CD4-positive, CD25-positive, alpha-beta regulatory T cell (primary cell): Measurements from ENCODE around the gene PCDH15. TPM values are rescaled to one million over a fixed set of nuclear protein-coding genes. Genes with fewer than 3 reads are reported as not detected.

Experiments used
- ATAC-seq, 2 donors: fragments of 150-1000 bp; cut with Tn5 transposase; one replicate each; pipeline ENCODE4 v1.10.0; 2021; ENCODE audit warnings: low read depth in 2 of 2, moderate number of reproducible peaks in 2 of 2, moderate library complexity in 1 of 2
- DNase-seq, 3 donors: peaks; one replicate each; pipeline versions ENCODE4 v3.0.0 to v3.0.0-alpha.2; 2012 to 2022; ENCODE audit warnings: mixed read lengths in 1 of 3
- H3K27ac ChIP-seq: one replicate; pipeline ENCODE4 v1.7.0; 2013; ENCODE audit warnings: mild to moderate bottlenecking, low read length; ENCODE audit not compliant: insufficient read depth, poor library complexity, severe bottlenecking
- H3K27me3 ChIP-seq: one replicate; pipeline ENCODE4 v1.7.0; 2013; ENCODE audit warnings: low read length; ENCODE audit not compliant: control insufficient read depth, insufficient read depth
- H3K36me3 ChIP-seq: one replicate; pipeline ENCODE4 v1.7.0; 2013; ENCODE audit warnings: mild to moderate bottlenecking, low read length, moderate library complexity; ENCODE audit not compliant: control insufficient read depth, insufficient read depth
- H3K4me1 ChIP-seq: 2 replicates; pipeline ENCODE4 v1.7.0; 2013; ENCODE audit warnings: mild to moderate bottlenecking, low read length; ENCODE audit not compliant: insufficient read depth, control insufficient read depth, poor library complexity, severe bottlenecking
- H3K4me3 ChIP-seq: one replicate; pipeline ENCODE4 v1.7.0; 2013; ENCODE audit warnings: low read depth, mild to moderate bottlenecking, low read length, moderate library complexity
- H3K9me3 ChIP-seq, 2 experiments: 1 replicate in 1 of 2; 2 replicates in 1 of 2; pipeline ENCODE4 v1.7.0; 2013; ENCODE audit warnings: low read length in 2 of 2, mild to moderate bottlenecking in 1 of 2, moderate library complexity in 1 of 2; ENCODE audit not compliant: control insufficient read depth in 2 of 2
- H3K27ac Mint-ChIP-seq, 3 donors: one replicate each; pipeline ENCODE4 v1.8.0; 2020 to 2022; ENCODE audit warnings: mild to moderate bottlenecking in 3 of 3, mixed read lengths in 3 of 3, moderate library complexity in 2 of 3
- H3K27me3 Mint-ChIP-seq: one replicate; pipeline ENCODE4 v1.8.0; 2022; ENCODE audit warnings: mild to moderate bottlenecking, mixed read lengths
- H3K36me3 Mint-ChIP-seq: one replicate; pipeline ENCODE4 v1.8.0; 2020; ENCODE audit warnings: mixed read lengths
- H3K4me1 Mint-ChIP-seq, 4 donors: one replicate each; pipeline ENCODE4 v1.8.0; 2020 to 2022; ENCODE audit warnings: mixed read lengths in 4 of 4, mild to moderate bottlenecking in 1 of 4
- H3K4me3 Mint-ChIP-seq, 4 donors: one replicate each; pipeline ENCODE4 v1.8.0; 2020 to 2022; ENCODE audit warnings: mild to moderate bottlenecking in 4 of 4, mixed read lengths in 4 of 4, moderate library complexity in 3 of 4
- H3K9me3 Mint-ChIP-seq, 7 donors: one replicate each; pipeline ENCODE4 v1.8.0; 2020 to 2022; ENCODE audit warnings: mixed read lengths in 7 of 7, mild to moderate bottlenecking in 3 of 7, moderate library complexity in 2 of 7
- polyA plus RNA-seq, 4 donors: library from polyadenylated mRNA; unstranded; fragments of 300-500 nt; fragmentation: Illumina TruSeq; gene quantifications; one replicate each; pipeline ENCODE4 v1.2.3, GENCODE V29; 2021
- total RNA-seq: library from RNA; stranded (reverse); gene quantifications from one replicate; pipeline ENCODE4 v1.2.3, GENCODE V29; 2022

Gene PCDH15
- total and polyA plus RNA-seq, 5 donors from 2014 or later, result not detected

DNA sequence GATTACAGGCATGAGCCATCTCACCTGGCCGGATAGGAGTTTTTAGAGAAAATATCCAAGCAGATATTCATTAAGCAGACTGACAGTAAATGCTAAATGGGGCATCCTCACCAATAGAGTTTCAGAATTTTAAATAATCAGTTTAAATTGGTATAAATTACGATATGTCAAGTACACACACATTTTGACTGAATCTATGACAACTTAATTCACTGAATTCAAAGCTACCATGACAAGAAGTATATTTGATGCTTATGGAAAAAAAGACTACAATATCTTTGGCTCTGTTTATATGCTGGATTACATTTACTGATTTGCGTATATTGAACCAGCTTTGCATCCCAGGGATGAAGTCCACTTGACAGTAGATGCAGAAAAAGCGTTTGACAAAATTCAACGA lies 774.7 kb downstream of the PCDH15 start:
- ATAC-seq, result no peak
- Mint-ChIP-seq H3K27me3 (no peaks in the 10 kb centered on the region), H3K36me3 (no peaks in the 10 kb centered on the region), H3K4me3 (no peak overlapping the region), H3K4me1 (no peaks in the 10 kb centered on the region), H3K27ac (no peak overlapping the region), H3K9me3 (peaks cover 0 to 15% (median 4%) of the 10 kb centered on the region in 7 donors)
- Histone ChIP-seq H3K27me3 (no peaks in the 10 kb centered on the region), H3K4me1 (no peaks in the 10 kb centered on the region), H3K9me3 (no peaks in the 10 kb centered on the region), H3K27ac (no peak overlapping the region), H3K4me3 (no peak overlapping the region), H3K36me3 (no peaks in the 10 kb centered on the region)
- DNase-seq, result no peak

DNA sequence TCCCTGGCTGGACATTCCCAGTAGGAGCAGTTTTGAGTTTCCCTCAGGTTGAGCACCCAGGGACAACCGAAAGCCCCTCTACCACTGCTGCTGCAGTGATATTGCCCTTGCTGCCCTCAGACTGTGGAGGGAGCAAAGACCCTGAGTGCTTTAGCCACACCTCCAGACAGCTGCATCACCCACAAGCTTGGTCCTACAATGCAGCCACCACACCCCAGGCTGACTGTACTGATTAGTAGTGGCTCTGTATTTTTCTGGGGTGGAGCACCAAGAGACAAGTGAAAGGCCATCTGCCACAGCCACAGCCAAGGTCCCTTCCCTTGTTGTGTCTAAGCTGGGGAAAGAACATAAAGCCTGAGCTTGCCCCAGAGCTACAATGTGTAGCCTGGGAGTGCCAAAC lies 789.9 kb downstream of the PCDH15 start:
- ATAC-seq (no peak), DNase-seq (no peak)
- Mint-ChIP-seq H3K27ac (no peak overlapping the region), H3K27me3 (no peaks in the 10 kb centered on the region), H3K4me1 (no peaks in the 10 kb centered on the region), H3K4me3 (no peak overlapping the region), H3K36me3 (no peaks in the 10 kb centered on the region), H3K9me3 (peaks cover 4 to 28% (median 12%) of the 10 kb centered on the region in 7 donors)
- H3K36me3 ChIP-seq, result no peaks in the 10 kb centered on the region
- no peak overlapping the region for H3K27ac ChIP-seq
- peaks cover 0 to 17% of the 10 kb centered on the region in 2 experiments for H3K9me3 ChIP-seq
- no peaks in the 10 kb centered on the region for H3K27me3 ChIP-seq
- H3K4me3 ChIP-seq, result no peak overlapping the region
- H3K4me1 ChIP-seq, result no peaks in the 10 kb centered on the region

DNA sequence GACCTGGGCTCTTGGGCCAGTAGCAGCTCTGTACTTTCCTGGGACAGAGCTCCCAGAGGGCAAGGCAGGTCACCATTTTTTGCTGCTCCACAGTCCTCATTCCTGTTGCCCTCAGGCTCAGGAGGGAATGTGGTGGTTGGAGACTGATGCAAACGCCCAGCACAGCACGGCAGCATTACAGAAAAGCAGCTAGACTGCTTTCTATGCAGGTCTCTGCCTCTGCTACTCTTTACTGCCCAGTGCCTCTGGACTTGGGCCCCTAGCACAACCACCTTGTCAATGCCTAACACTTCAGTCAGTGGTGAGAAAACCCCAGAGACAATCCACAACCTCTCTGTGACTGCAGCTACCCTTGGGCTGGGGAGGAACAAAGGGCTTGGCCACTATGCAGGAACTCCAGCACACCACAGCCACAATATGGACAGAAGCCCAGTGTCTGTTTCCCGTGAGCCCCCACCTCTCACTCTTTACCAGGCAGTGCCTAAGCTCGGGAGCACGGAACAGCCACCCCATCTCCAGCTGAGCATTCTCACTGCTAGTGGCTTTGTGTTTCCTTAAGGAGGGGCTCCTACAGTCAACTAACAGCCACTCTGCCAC lies 790.6 kb downstream of the PCDH15 start:
- H3K9me3 Mint-ChIP-seq, result peaks cover 5 to 35% (median 12%) of the 10 kb centered on the region in 7 donors
- no peaks in the 10 kb centered on the region for H3K27me3 Mint-ChIP-seq

DNA sequence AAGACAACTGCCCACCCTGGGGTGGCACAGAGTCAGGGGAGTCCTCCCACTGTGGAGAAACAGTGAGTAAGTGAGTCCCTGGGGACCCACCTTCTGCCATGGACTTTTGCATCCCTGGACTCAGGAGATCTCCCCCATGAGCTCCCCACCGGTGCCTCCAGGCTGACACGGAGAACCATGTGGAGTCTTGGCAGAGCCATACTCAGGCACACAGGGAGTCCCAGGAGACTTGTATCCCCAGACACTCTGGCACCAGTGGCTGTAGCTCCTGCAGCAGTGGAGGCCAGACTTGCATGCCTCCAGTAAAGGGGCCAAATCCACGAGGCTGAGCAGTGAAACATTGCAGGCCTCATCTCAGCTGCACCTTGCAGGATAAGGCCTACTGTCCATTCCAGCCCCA lies 791.4 kb downstream of the PCDH15 start:
- H3K36me3 Mint-ChIP-seq, result no peaks in the 10 kb centered on the region
- H3K27ac Mint-ChIP-seq, result no peak overlapping the region
- Histone ChIP-seq H3K27ac (no peak overlapping the region), H3K27me3 (no peaks in the 10 kb centered on the region), H3K4me1 (no peaks in the 10 kb centered on the region), H3K9me3 (peaks cover 0 to 17% of the 10 kb centered on the region in 2 experiments), H3K4me3 (no peak overlapping the region), H3K36me3 (no peaks in the 10 kb centered on the region)
- no peaks in the 10 kb centered on the region for H3K4me1 Mint-ChIP-seq
- H3K4me3 Mint-ChIP-seq, result no peak overlapping the region
- DNase-seq, result no peak
- no peak for ATAC-seq
- no peaks in the 10 kb centered on the region for H3K27me3 Mint-ChIP-seq
- H3K9me3 Mint-ChIP-seq, result peaks cover 3 to 35% (median 12%) of the 10 kb centered on the region in 7 donors

More for the DNA sequence above, 790.6 kb downstream of the PCDH15 start:
- ATAC-seq, result no peak
- Mint-ChIP-seq H3K4me3 (no peak overlapping the region), H3K27ac (no peak overlapping the region), H3K36me3 (no peaks in the 10 kb centered on the region), H3K4me1 (no peaks in the 10 kb centered on the region)
- no peaks in the 10 kb centered on the region for H3K27me3 ChIP-seq
- H3K4me3 ChIP-seq, result no peak overlapping the region
- no peaks in the 10 kb centered on the region for H3K36me3 ChIP-seq
- no peak overlapping the region for H3K27ac ChIP-seq
- no peak for DNase-seq
- H3K9me3 ChIP-seq, result peaks cover 0 to 17% of the 10 kb centered on the region in 2 experiments
- H3K4me1 ChIP-seq, result no peaks in the 10 kb centered on the region

DNA sequence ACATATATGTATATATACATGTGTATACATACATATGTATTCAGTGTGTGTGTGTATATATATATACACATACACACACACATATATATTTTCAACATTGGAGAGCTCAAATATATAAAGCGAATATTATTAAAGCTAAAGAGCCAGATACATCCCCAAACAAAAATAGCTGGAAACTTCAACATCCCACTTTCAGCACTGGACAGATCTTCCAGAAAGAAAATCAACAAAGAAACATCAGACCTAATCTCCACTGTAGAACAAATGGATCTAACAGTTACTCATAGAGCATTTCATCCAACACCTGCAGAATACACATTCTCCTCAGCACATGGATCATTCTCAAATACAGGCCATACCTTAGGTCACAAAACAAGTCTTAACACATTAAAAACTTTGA lies 799.0 kb downstream of the PCDH15 start:
- H3K4me1 Mint-ChIP-seq, result no peaks in the 10 kb centered on the region
- peaks cover 0 to 27% (median 11%) of the 10 kb centered on the region in 7 donors for H3K9me3 Mint-ChIP-seq

DNA sequence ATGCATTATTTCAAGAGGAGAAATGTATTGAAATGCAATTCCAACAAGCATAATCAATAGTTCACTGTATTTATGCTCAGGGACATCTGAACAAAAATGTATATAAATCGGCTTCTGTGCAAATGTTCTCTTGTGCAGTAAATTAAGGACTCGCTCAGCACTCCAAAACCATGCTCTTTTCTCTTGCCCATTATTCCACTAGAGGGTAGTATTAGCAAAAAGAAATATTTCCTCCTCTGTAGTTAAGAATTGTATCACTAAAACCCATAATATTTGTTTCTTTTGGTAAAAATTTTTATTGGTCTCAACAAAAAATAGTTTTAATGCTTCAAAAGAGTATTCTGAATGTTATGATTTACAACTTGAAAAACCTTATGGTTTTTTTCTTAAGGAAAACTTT lies 803.1 kb downstream of the PCDH15 start:
- peaks cover 2 to 4% of the 10 kb centered on the region in 2 experiments for H3K9me3 ChIP-seq
- no peaks in the 10 kb centered on the region for H3K27me3 ChIP-seq
- DNase-seq (no peak), ATAC-seq (no peak)
- H3K4me1 ChIP-seq, result no peaks in the 10 kb centered on the region
- H3K4me3 ChIP-seq, result no peak overlapping the region
- H3K36me3 Mint-ChIP-seq, result no peaks in the 10 kb centered on the region
- peaks cover 0 to 15% (median 5%) of the 10 kb centered on the region in 7 donors for H3K9me3 Mint-ChIP-seq
- H3K27me3 Mint-ChIP-seq, result no peaks in the 10 kb centered on the region
- no peaks in the 10 kb centered on the region for H3K36me3 ChIP-seq
- H3K27ac Mint-ChIP-seq, result no peak overlapping the region
- no peak overlapping the region for H3K27ac ChIP-seq
- H3K4me1 Mint-ChIP-seq, result no peaks in the 10 kb centered on the region
- H3K4me3 Mint-ChIP-seq, result no peak overlapping the region

More for the DNA sequence above, 799.0 kb downstream of the PCDH15 start:
- H3K27me3 ChIP-seq, result no peaks in the 10 kb centered on the region
- no peaks in the 10 kb centered on the region for H3K4me1 ChIP-seq
- H3K36me3 ChIP-seq, result no peaks in the 10 kb centered on the region
- no peak overlapping the region for H3K4me3 ChIP-seq
- H3K27me3 Mint-ChIP-seq, result no peaks in the 10 kb centered on the region
- ATAC-seq (no peak), DNase-seq (no peak)
- H3K9me3 ChIP-seq, result peaks cover 2 to 4% of the 10 kb centered on the region in 2 experiments
- no peaks in the 10 kb centered on the region for H3K36me3 Mint-ChIP-seq
- H3K4me3 Mint-ChIP-seq, result no peak overlapping the region
- H3K27ac ChIP-seq, result no peak overlapping the region
- H3K27ac Mint-ChIP-seq, result no peak overlapping the region

DNA sequence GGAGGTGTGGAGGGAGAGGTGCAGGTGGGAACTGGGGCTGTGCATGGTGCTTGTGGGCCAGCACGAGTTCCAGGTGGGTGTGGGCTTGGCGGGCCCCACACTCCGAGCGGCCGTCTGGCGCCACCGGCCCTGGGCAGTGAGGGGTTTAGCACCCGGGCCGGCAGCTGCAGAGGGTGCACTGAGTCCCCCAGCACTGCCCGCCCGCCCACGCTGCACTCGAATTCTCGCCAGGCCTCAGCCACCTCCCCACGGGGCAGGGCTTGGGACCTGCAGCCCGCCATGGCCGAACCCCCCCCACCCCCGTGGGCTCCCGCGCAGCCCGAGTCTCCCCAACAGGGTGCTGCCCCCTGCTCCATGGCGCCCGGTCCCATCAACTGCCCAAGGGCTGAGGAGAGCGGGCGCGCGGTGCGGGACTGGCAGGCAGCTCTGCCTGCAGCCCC lies 810.2 kb downstream of the PCDH15 start:
- H3K4me3 ChIP-seq, result no peak overlapping the region
- peaks cover 0 to 13% of the 10 kb centered on the region in 2 experiments for H3K9me3 ChIP-seq
- no peaks in the 10 kb centered on the region for H3K4me1 ChIP-seq
- Mint-ChIP-seq H3K4me1 (no peaks in the 10 kb centered on the region), H3K27ac (no peak overlapping the region), H3K36me3 (no peaks in the 10 kb centered on the region), H3K27me3 (no peaks in the 10 kb centered on the region), H3K9me3 (peaks cover 0 to 18% (median 9%) of the 10 kb centered on the region in 7 donors), H3K4me3 (no peak overlapping the region)
- DNase-seq, result no peak
- no peak overlapping the region for H3K27ac ChIP-seq
- H3K27me3 ChIP-seq, result no peaks in the 10 kb centered on the region
- no peak for ATAC-seq
- no peaks in the 10 kb centered on the region for H3K36me3 ChIP-seq

DNA sequence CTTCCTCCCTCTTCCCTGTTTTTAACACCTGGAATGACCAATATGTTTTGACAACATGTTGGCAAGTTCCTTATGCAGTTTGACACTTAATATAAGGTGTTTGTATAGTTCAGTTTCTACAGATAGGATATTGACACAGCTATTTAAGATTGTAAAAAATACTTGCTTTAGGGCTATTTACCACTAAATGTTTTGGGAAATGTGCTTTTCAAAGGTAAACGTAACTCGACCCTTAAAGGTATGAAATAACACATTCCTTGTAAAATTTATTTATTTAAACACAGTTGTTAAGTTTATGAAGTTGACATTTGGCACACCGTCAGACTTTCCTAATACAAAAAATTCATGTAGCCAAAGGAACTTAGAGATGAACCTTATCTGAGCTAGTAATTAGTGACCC lies 817.6 kb downstream of the PCDH15 start:
- Histone ChIP-seq H3K4me3 (no peak overlapping the region), H3K27me3 (no peaks in the 10 kb centered on the region), H3K36me3 (no peaks in the 10 kb centered on the region), H3K4me1 (no peaks in the 10 kb centered on the region), H3K27ac (no peak overlapping the region), H3K9me3 (peaks cover 0 to 9% of the 10 kb centered on the region in 2 experiments)
- no peak overlapping the region for H3K27ac Mint-ChIP-seq
- DNase-seq, result no peak
- no peaks in the 10 kb centered on the region for H3K36me3 Mint-ChIP-seq
- no peak for ATAC-seq
- peaks cover 0 to 30% (median 10%) of the 10 kb centered on the region in 7 donors for H3K9me3 Mint-ChIP-seq
- H3K4me1 Mint-ChIP-seq, result no peaks in the 10 kb centered on the region
- no peaks in the 10 kb centered on the region for H3K27me3 Mint-ChIP-seq
- H3K4me3 Mint-ChIP-seq, result no peak overlapping the region
